Liver (tissue), 9 donors: ENCODE measurements around the gene CDIPT. TPM values are rescaled to one million over a fixed set of nuclear protein-coding genes. Genes with fewer than 3 reads are reported as not detected.
A peak's percentile ranks its signal among the peaks of the same experiment; 100 is the strongest.

Experiments used
- DNase-seq: peaks from one replicate; pipeline ENCODE4 v3.0.0-alpha.2; 2017; ENCODE audit warnings: low spot score
- H3K27ac ChIP-seq, 2 donors: one replicate each; pipeline ENCODE4 v1.7.0; 2013; ENCODE audit warnings: inconsistent platforms in 2 of 2, low read length in 2 of 2, control low read depth in 1 of 2, low read depth in 1 of 2, mild to moderate bottlenecking in 1 of 2
- H3K27me3 ChIP-seq, 4 donors: one replicate each; pipeline versions ENCODE4 v1.6.1 to v1.7.0; 2013; ENCODE audit warnings: low read length in 3 of 4, inconsistent platforms in 1 of 4, mild to moderate bottlenecking in 1 of 4, moderate library complexity in 1 of 4; ENCODE audit not compliant: control insufficient read depth in 4 of 4, insufficient read depth in 4 of 4
- H3K36me3 ChIP-seq, 4 donors: one replicate each; pipeline versions ENCODE4 v1.6.1 to v1.7.0; 2013; ENCODE audit warnings: low read length in 3 of 4, mild to moderate bottlenecking in 3 of 4, low read depth in 1 of 4, moderate library complexity in 1 of 4; ENCODE audit not compliant: control insufficient read depth in 4 of 4, insufficient read depth in 3 of 4
- H3K4me1 ChIP-seq, 4 donors: one replicate each; pipeline versions ENCODE4 v1.6.1 to v1.7.0; 2013; ENCODE audit warnings: low read length in 3 of 4, mild to moderate bottlenecking in 3 of 4, moderate library complexity in 1 of 4; ENCODE audit not compliant: control insufficient read depth in 4 of 4, insufficient read depth in 4 of 4
- H3K4me3 ChIP-seq, 3 donors: one replicate each; pipeline versions ENCODE4 v1.6.1 to v1.7.0; 2013; ENCODE audit warnings: low read length in 3 of 3, control low read depth in 1 of 3, low read depth in 1 of 3, mild to moderate bottlenecking in 1 of 3
- H3K9ac ChIP-seq, 2 donors: one replicate each; pipeline ENCODE4 v1.7.0; 2013; ENCODE audit warnings: low read length in 2 of 2, mild to moderate bottlenecking in 2 of 2, moderate library complexity in 2 of 2, control low read depth in 1 of 2, low read depth in 1 of 2
- H3K9me3 ChIP-seq, 4 donors: one replicate each; pipeline versions ENCODE4 v1.6.1 to v1.7.0; 2013; ENCODE audit warnings: low read length in 3 of 4; ENCODE audit not compliant: control insufficient read depth in 4 of 4
- ATF3 ChIP-seq: IDR thresholded peaks from 2 replicates; pipeline ENCODE4 v1.6.1; 2016; ENCODE audit warnings: antibody characterized with exemption
- CTCF ChIP-seq: fragments of 150-350 bp; IDR thresholded peaks from 2 replicates; pipeline ENCODE4 v1.5.1; 2017; ENCODE audit warnings: improper control_type of control experiment, low read depth, low read length; ENCODE audit not compliant: missing input control
- EGR1 ChIP-seq, 2 donors: IDR thresholded peaks; 2 replicates each; pipeline ENCODE4 v1.6.1; 2016 to 2018; ENCODE audit warnings: antibody characterized with exemption in 2 of 2, low read depth in 2 of 2
- FOXA1 ChIP-seq: IDR thresholded peaks from 2 replicates; pipeline ENCODE4 v1.6.1; 2016; ENCODE audit warnings: antibody characterized with exemption
- FOXA2 ChIP-seq: IDR thresholded peaks from 2 replicates; pipeline ENCODE4 v1.6.1; 2016; ENCODE audit warnings: antibody characterized with exemption
- HNF4G ChIP-seq: IDR thresholded peaks from 2 replicates; pipeline ENCODE4 v1.6.1; 2016; ENCODE audit warnings: antibody characterized with exemption
- JUND ChIP-seq, 2 donors: IDR thresholded peaks; 2 replicates each; pipeline ENCODE4 v1.6.1; 2016; ENCODE audit warnings: antibody characterized with exemption in 2 of 2
- MAX ChIP-seq: IDR thresholded peaks from 2 replicates; pipeline ENCODE4 v1.6.1; 2016; ENCODE audit warnings: antibody characterized with exemption
- NR2F2 ChIP-seq: IDR thresholded peaks from 2 replicates; pipeline ENCODE4 v1.6.1; 2016; ENCODE audit warnings: antibody characterized with exemption
- YY1 ChIP-seq: IDR thresholded peaks from 2 replicates; pipeline ENCODE4 v1.6.1; 2016; ENCODE audit warnings: antibody characterized with exemption, mild to moderate bottlenecking
- ZBTB33 ChIP-seq: IDR thresholded peaks from 2 replicates; pipeline ENCODE4 v1.6.1; 2016; ENCODE audit warnings: antibody characterized with exemption
- WGBS: extraction: QIAGEN DNeasy Blood & Tissue Kit; methylation state at CpG from one replicate; pipeline ENCODE4 v1.1.7; 2013; 5-methylcytosine and 5-hydroxymethylcytosine counted together
- polyA plus RNA-seq, 2 donors: library from polyadenylated mRNA; stranded (reverse) in 1 of 2; unstranded in 1 of 2; fragments of 200-250 nt in 1 of 2; fragments of >200 nt in 1 of 2; fragmentation: Nextera tagmentation in 1 of 2; extraction: Ambion mirVana in 1 of 2; gene quantifications; one replicate each; pipeline versions ENCODE4 v1.2.1 to v1.2.3, GENCODE V29; 2013 to 2015
- total RNA-seq, 2 donors: library from RNA; depleted of rRNA; stranded (reverse); fragments of >200 nt; gene quantifications; one replicate each; pipeline ENCODE4 v1.2.3, GENCODE V29; 2014
- donor health status: healthy.
- donor health status: healthy.
- donor health status: healthy.
- donor health status: healthy.
- donor health status: healthy.

CDIPT gene
- total and polyA plus RNA-seq, 4 donors, result 31.4 to 102 (median 38.4) TPM

GRCh38 chr16:29864205-29864604, 1.2 kb upstream of the CDIPT start:
- Histone ChIP-seq H3K9me3 (no peaks in the 10 kb centered on the region), H3K27ac (no peak overlapping the region), H3K36me3 (peaks cover 0 to 14% (median 7%) of the 10 kb centered on the region in 4 donors), H3K27me3 (no peaks in the 10 kb centered on the region), H3K4me1 (peaks cover 7 to 25% (median 18%) of the 10 kb centered on the region in 4 donors), H3K4me3 (no peak overlapping the region), H3K9ac (no peak overlapping the region)
- DNase-seq, result no peak
- WGBS, result 89% methylated on average over 9 of the region's 9 CpGs
- TF ChIP-seq FOXA2 (no peak), HNF4G (no peak), FOXA1 (no peak), NR2F2 (no peak), MAX (no peak)

GRCh38 chr16:29863669-29863984, 601 bp upstream of the CDIPT start:
- DNase-seq, result no peak
- Histone ChIP-seq H3K9me3 (no peaks in the 10 kb centered on the region), H3K27ac (peak overlapping the region in 1 of 2 donors; percentile 88), H3K36me3 (peaks cover 0 to 17% (median 7%) of the 10 kb centered on the region in 4 donors), H3K4me3 (no peak overlapping the region), H3K27me3 (no peaks in the 10 kb centered on the region), H3K9ac (no peak overlapping the region), H3K4me1 (peaks cover 7 to 30% (median 20%) of the 10 kb centered on the region in 4 donors)
- 33% methylated on average over 16 of the region's 16 CpGs for WGBS
- TF ChIP-seq HNF4G, result no peak
- peak in 1 of 2 donors; percentile 8 for TF ChIP-seq JUND (IDR thresholded peaks at IDR 0.05)

- no peak for TF ChIP-seq CTCF
- TF ChIP-seq EGR1 (IDR thresholded peaks at IDR 0.05; ENCODE audit: low read depth in 2 of 2), result no peak
- TF ChIP-seq YY1, result no peak
- no peak for TF ChIP-seq ATF3
- no peak for TF ChIP-seq ZBTB33
- TF ChIP-seq HNF4G, result no peak
- peak; percentile 45 for DNase-seq
These were observed 593 bp downstream of the CDIPT start for GRCh38 chr16:29862383-29862883.

More at GRCh38 chr16:29862383-29862883, 593 bp downstream of the CDIPT start:
- Histone ChIP-seq H3K4me3 (peak overlapping the region; percentile 87 to 98 (median 93)), H3K27ac (peak overlapping the region; percentile 88 to 95), H3K9ac (peak overlapping the region; percentile 56 to 97), H3K4me1 (peaks cover 7 to 36% (median 22%) of the 10 kb centered on the region in 4 donors), H3K9me3 (no peaks in the 10 kb centered on the region), H3K36me3 (peaks cover 0 to 19% (median 8%) of the 10 kb centered on the region in 4 donors), H3K27me3 (no peaks in the 10 kb centered on the region)
- WGBS, result 3% methylated on average over 27 of the region's 27 CpGs
